Measurements from ENCODE around the gene MYO9A. TPM values are rescaled to one million over a fixed set of nuclear protein-coding genes. Genes with fewer than 3 reads are reported as not detected.

MYO9A gene
- total RNA-seq, 1 donor from 2014 or later: 39.2 TPM

GRCh38 chr15:72130272-72130671 lies 12.3 kb upstream of the MYO9A start:
- no peak for TF ChIP-seq CTCF (IDR thresholded peaks at IDR 0.05; ENCODE audit: unreplicated experiment)
- no peaks in the 10 kb centered on the region for H3K27me3 Mint-ChIP-seq (ENCODE audit: unreplicated experiment)

GRCh38 chr15:72128359-72128758 lies 10.4 kb upstream of the MYO9A start:
- Mint-ChIP-seq H3K27me3 (ENCODE audit: unreplicated experiment) (no peaks in the 10 kb centered on the region), H3K36me3 (ENCODE audit: low read depth, unreplicated experiment) (no peaks in the 10 kb centered on the region), H3K4me1 (ENCODE audit: unreplicated experiment) (no peaks in the 10 kb centered on the region), H3K27ac (ENCODE audit: unreplicated experiment) (no peak overlapping the region), H3K9me3 (ENCODE audit: unreplicated experiment) (no peaks in the 10 kb centered on the region), H3K4me3 (ENCODE audit: unreplicated experiment) (no peak overlapping the region)
- DNase-seq (ENCODE audit: low spot score): no peak
- no peak for TF ChIP-seq CTCF (IDR thresholded peaks at IDR 0.05; ENCODE audit: unreplicated experiment)

More at GRCh38 chr15:72130272-72130671, 12.3 kb upstream of the MYO9A start:
- H3K4me1 Mint-ChIP-seq (ENCODE audit: unreplicated experiment): no peaks in the 10 kb centered on the region
- DNase-seq (ENCODE audit: low spot score): no peak
- no peaks in the 10 kb centered on the region for H3K9me3 Mint-ChIP-seq (ENCODE audit: unreplicated experiment)
- no peaks in the 10 kb centered on the region for H3K36me3 Mint-ChIP-seq (ENCODE audit: low read depth, unreplicated experiment)
- no peak overlapping the region for H3K27ac Mint-ChIP-seq (ENCODE audit: unreplicated experiment)
- no peak overlapping the region for H3K4me3 Mint-ChIP-seq (ENCODE audit: unreplicated experiment)

- H3K4me1 Mint-ChIP-seq (ENCODE audit: unreplicated experiment): no peaks in the 10 kb centered on the region
- no peak overlapping the region for H3K4me3 Mint-ChIP-seq (ENCODE audit: unreplicated experiment)
- H3K27ac Mint-ChIP-seq (ENCODE audit: unreplicated experiment): no peak overlapping the region
- no peak for DNase-seq (ENCODE audit: low spot score)
- H3K27me3 Mint-ChIP-seq (ENCODE audit: unreplicated experiment): no peaks in the 10 kb centered on the region
- no peak for TF ChIP-seq CTCF (IDR thresholded peaks at IDR 0.05; ENCODE audit: unreplicated experiment)
- no peaks in the 10 kb centered on the region for H3K36me3 Mint-ChIP-seq (ENCODE audit: low read depth, unreplicated experiment)
- H3K9me3 Mint-ChIP-seq (ENCODE audit: unreplicated experiment): no peaks in the 10 kb centered on the region
Observed at GRCh38 chr15:72127724-72128322, 9.9 kb upstream of the MYO9A start.

- no peak for DNase-seq (ENCODE audit: low spot score)
- Mint-ChIP-seq H3K4me1 (ENCODE audit: unreplicated experiment) (no peaks in the 10 kb centered on the region), H3K4me3 (ENCODE audit: unreplicated experiment) (no peak overlapping the region), H3K9me3 (ENCODE audit: unreplicated experiment) (no peaks in the 10 kb centered on the region), H3K36me3 (ENCODE audit: low read depth, unreplicated experiment) (no peaks in the 10 kb centered on the region), H3K27ac (ENCODE audit: unreplicated experiment) (no peak overlapping the region), H3K27me3 (ENCODE audit: unreplicated experiment) (peaks cover 2% of the 10 kb centered on the region)
- TF ChIP-seq CTCF (IDR thresholded peaks at IDR 0.05; ENCODE audit: unreplicated experiment): no peak
Observed at GRCh38 chr15:72124218-72124617, 6.3 kb upstream of the MYO9A start.

GRCh38 chr15:72117486-72118016 lies 399 bp downstream of the MYO9A start:
- H3K4me1 Mint-ChIP-seq (ENCODE audit: unreplicated experiment): peaks cover 24% of the 10 kb centered on the region
- TF ChIP-seq CTCF (IDR thresholded peaks at IDR 0.05; ENCODE audit: unreplicated experiment): no peak
- peak overlapping the region; percentile 84 for H3K27ac Mint-ChIP-seq (ENCODE audit: unreplicated experiment)
- no peaks in the 10 kb centered on the region for H3K36me3 Mint-ChIP-seq (ENCODE audit: low read depth, unreplicated experiment)
- peak; percentile 78 for DNase-seq (ENCODE audit: low spot score)
- peak overlapping the region; percentile 99 for H3K4me3 Mint-ChIP-seq (ENCODE audit: unreplicated experiment)
- no peaks in the 10 kb centered on the region for H3K9me3 Mint-ChIP-seq (ENCODE audit: unreplicated experiment)
- peaks cover 3% of the 10 kb centered on the region for H3K27me3 Mint-ChIP-seq (ENCODE audit: unreplicated experiment)

Data from endothelial cell (in vitro differentiated cells).